Lower leg skin (tissue), 4 donors: ENCODE measurements around the gene PALLD. TPM values are rescaled to one million over a fixed set of nuclear protein-coding genes. Genes with fewer than 3 reads are reported as not detected.

Experiments
- DNase-seq, 2 donors: peaks; one replicate each; pipeline ENCODE4 v3.0.0-alpha.2; 2019; ENCODE audit warnings: low spot score in 2 of 2
- H3K4me3 ChIP-seq: fragments of 200-600 bp; sonication (generic); 2 replicates; pipeline ENCODE4 v1.5.1; 2017; ENCODE audit warnings: mild to moderate bottlenecking, low read depth; ENCODE audit not compliant: poor library complexity, severe bottlenecking
- POLR2A ChIP-seq, 2 donors: fragments of 450-650 bp; IDR thresholded peaks; one replicate each; pipeline ENCODE4 v1.6.1; 2016 to 2017; ENCODE audit warnings: antibody characterized with exemption in 2 of 2, mild to moderate bottlenecking in 1 of 2, moderate library complexity in 1 of 2
- WGBS, 2 donors: methylation state at CpG; one replicate each; pipeline ENCODE4 v1.1.5; 2018; 5-methylcytosine and 5-hydroxymethylcytosine counted together
- intact Hi-C: fragments of 100-400 bp; cut with DNase I; formaldehyde crosslinking; loops from one replicate; pipeline ENCODE4 v1.15.0; 2023; ENCODE audit warnings: low total_unique reads
- total RNA-seq, 4 donors: library from RNA; depleted of rRNA; stranded (reverse); fragments of >200 nt; gene quantifications; one replicate each; pipeline ENCODE4 v1.1.0, GENCODE V29; 2016
- TF ChIP-seq, protein P1 (sequence below), 3 donors: fragments of 450-650 bp; IDR thresholded peaks; one replicate each; pipeline ENCODE4 v1.5.1; 2016; ENCODE audit warnings: antibody characterized with exemption in 3 of 3, mild to moderate bottlenecking in 3 of 3, moderate library complexity in 2 of 3

The PALLD gene
- total RNA-seq, 4 donors from 2014 or later = 46.1 to 103 (median 77.6) TPM

DNA sequence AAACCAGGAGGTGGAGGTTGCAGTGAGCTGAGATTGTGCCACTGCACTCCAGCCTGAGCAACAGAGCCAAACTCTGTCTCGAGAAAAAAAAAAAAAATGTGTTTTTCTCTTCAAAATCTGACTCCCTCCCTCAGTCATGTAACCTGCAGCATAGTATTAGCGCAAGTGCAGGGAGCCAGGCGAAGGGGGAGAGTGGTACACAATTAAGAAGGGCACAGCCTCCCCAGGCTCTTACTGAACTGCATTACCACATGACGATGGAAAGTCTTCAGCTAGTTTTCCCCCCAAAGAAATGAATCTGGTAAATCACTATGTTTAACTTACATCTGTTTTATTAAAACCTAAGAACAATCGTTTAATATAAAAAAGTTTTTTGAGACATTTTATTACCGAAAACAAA lies 32.4 kb downstream of the PALLD start:
- WGBS, 2 donors = 76 to 83% methylated on average over 6 of the region's 6 CpGs
- no peak for TF ChIP-seq POLR2A (IDR thresholded peaks at IDR 0.05)
- TF ChIP-seq, protein P1, sequence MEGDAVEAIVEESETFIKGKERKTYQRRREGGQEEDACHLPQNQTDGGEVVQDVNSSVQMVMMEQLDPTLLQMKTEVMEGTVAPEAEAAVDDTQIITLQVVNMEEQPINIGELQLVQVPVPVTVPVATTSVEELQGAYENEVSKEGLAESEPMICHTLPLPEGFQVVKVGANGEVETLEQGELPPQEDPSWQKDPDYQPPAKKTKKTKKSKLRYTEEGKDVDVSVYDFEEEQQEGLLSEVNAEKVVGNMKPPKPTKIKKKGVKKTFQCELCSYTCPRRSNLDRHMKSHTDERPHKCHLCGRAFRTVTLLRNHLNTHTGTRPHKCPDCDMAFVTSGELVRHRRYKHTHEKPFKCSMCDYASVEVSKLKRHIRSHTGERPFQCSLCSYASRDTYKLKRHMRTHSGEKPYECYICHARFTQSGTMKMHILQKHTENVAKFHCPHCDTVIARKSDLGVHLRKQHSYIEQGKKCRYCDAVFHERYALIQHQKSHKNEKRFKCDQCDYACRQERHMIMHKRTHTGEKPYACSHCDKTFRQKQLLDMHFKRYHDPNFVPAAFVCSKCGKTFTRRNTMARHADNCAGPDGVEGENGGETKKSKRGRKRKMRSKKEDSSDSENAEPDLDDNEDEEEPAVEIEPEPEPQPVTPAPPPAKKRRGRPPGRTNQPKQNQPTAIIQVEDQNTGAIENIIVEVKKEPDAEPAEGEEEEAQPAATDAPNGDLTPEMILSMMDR (IDR thresholded peaks at IDR 0.05) = no peak
- intact Hi-C loops = no loop called here
- no peak overlapping the region for H3K4me3 ChIP-seq
- DNase-seq = no peak

DNA sequence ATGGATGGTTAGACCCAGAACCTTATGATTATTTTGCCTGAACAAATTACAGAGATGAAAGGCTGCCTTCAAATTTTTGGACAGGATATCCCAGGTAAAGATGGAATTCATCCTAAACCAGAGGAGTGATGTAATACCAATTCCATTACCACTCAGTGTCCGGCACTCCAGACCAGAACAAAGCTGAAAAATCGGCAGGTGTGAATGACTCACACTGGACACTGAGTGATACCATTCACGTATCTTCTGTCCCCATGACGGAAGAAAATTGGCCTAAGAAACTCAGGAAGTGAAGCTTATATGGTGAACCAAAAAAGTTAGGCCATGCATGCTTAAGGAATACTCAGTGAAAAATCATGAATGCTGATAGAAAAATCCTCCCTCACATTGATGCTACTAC lies 34.5 kb downstream of the PALLD start:
- no peak overlapping the region for H3K4me3 ChIP-seq
- no peak for TF ChIP-seq POLR2A (IDR thresholded peaks at IDR 0.05)
- TF ChIP-seq, protein P1 (IDR thresholded peaks at IDR 0.05) = no peak
- no peak for DNase-seq
- intact Hi-C loops = no loop called here
- 89 to 93% methylated on average over 4 of the region's 4 CpGs for WGBS, 2 donors

DNA sequence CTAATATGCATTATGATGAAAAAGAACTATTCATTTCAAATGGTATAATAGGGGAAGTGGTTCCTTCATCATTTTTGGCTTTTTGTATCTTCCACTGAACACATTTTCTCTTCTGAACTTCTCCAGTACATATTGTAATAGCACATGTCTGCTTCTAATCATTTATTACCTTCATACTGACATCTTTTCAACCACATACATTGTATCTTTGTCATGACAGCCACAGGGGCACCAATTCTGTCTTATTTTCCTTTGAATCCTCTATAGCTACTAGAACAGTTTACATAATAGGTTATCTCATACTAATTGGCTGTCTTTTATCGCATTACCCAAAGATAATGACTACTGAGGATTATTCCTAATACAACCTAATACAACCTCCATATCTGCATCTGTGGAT lies 37.7 kb downstream of the PALLD start:
- intact Hi-C loops = no loop called here
- DNase-seq = no peak
- no peak overlapping the region for H3K4me3 ChIP-seq
- 97 to 100% methylated on average over 1 of the region's 1 CpG for WGBS, 2 donors
- TF ChIP-seq, protein P1 (IDR thresholded peaks at IDR 0.05) = no peak
- TF ChIP-seq POLR2A (IDR thresholded peaks at IDR 0.05) = no peak

DNA sequence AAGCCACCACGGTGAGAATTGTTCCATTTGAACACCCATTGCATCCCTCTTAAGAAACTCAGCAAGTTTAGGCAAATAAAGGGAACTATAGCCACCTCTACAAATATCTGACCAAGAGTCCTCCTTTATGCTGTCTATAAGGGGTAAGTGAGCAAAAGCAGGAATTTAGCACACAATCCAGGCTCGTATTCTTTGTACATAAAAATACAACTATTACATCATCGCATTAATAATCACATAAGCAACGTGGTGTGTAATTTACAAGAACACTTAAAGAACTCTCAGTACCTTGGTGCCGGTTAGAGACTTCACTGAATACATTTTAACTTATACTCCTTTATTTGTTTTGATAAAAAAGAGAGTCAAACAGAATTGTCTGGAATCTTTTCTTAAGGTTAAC lies 38.8 kb downstream of the PALLD start:
- H3K4me3 ChIP-seq = no peak overlapping the region
- no peak for DNase-seq
- WGBS, 2 donors = 62 to 72% methylated on average over 5 of the region's 5 CpGs
- intact Hi-C loops = no loop called here
- TF ChIP-seq POLR2A (IDR thresholded peaks at IDR 0.05) = no peak
- TF ChIP-seq, protein P1 (IDR thresholded peaks at IDR 0.05) = no peak

- no peak overlapping the region for H3K4me3 ChIP-seq
- intact Hi-C loops = no loop called here
- TF ChIP-seq POLR2A (IDR thresholded peaks at IDR 0.05) = no peak
- TF ChIP-seq, protein P1 (IDR thresholded peaks at IDR 0.05) = no peak
- DNase-seq = no peak
- 70 to 76% methylated on average over 7 of the region's 7 CpGs for WGBS, 2 donors
These were observed 39.6 kb downstream of the PALLD start for GRCh38 chr4:168536448-168536847.

- WGBS, 2 donors = 98 to 99% methylated on average over 4 of the region's 4 CpGs
These were observed 40.2 kb downstream of the PALLD start for GRCh38 chr4:168537086-168537485.

More at GRCh38 chr4:168537086-168537485, 40.2 kb downstream of the PALLD start:
- TF ChIP-seq, protein P1 (IDR thresholded peaks at IDR 0.05) = no peak
- no peak for TF ChIP-seq POLR2A (IDR thresholded peaks at IDR 0.05)
- no peak for DNase-seq
- intact Hi-C loops = no loop called here
- no peak overlapping the region for H3K4me3 ChIP-seq
